HepG2 (cell line): ENCODE data around the gene TNIP1. TPM values are rescaled to one million over a fixed set of nuclear protein-coding genes. Genes with fewer than 3 reads are reported as not detected.
A peak's percentile ranks its signal among the peaks of the same experiment; 100 is the strongest.

Experiments used
- AGO2 ChIP-seq: fragments of 200-400 bp; formaldehyde crosslinking; optimal IDR thresholded peaks from 2 replicates; pipeline ENCODE3; 2017; ENCODE audit warnings: mild to moderate bottlenecking, low read depth, low read length, moderate library complexity
- GATAD2A ChIP-seq: IDR thresholded peaks from 2 replicates; pipeline ENCODE4 v1.6.1; 2016
- IRF2 ChIP-seq: IDR thresholded peaks from 2 replicates; pipeline ENCODE4 v1.6.1; 2018; ENCODE audit warnings: missing genetic modification reagents, missing compliant biosample characterization
- PAWR ChIP-seq: sonication (generic); formaldehyde crosslinking; IDR thresholded peaks from 2 replicates; pipeline ENCODE4 v1.4.0; 2020; ENCODE audit warnings: missing genetic modification reagents, mild to moderate bottlenecking, borderline replicate concordance
- SAFB2 ChIP-seq: sonication (generic); formaldehyde crosslinking; IDR thresholded peaks from 2 replicates; pipeline ENCODE4 v1.5.1; 2020; ENCODE audit warnings: missing genetic modification reagents, low read depth, mild to moderate bottlenecking, borderline replicate concordance
- SAP130 ChIP-seq: IDR thresholded peaks from 2 replicates; pipeline ENCODE4 v1.6.1; 2016; ENCODE audit warnings: low read depth
- SMARCE1 ChIP-seq: fragments of 450-650 bp; IDR thresholded peaks from 2 replicates; pipeline ENCODE4 v1.6.1; 2017; ENCODE audit warnings: borderline replicate concordance
- STAG1 ChIP-seq: sonication (generic); formaldehyde crosslinking; IDR thresholded peaks from 2 replicates; pipeline ENCODE4 v1.4.0; 2020; ENCODE audit warnings: missing genetic modification reagents
- XRCC5 ChIP-seq: fragments of 200-400 bp; formaldehyde crosslinking; optimal IDR thresholded peaks from 2 replicates; pipeline ENCODE3; 2017; ENCODE audit warnings: mild to moderate bottlenecking, low read length
- YY1 ChIP-seq: IDR thresholded peaks from 2 replicates; pipeline ENCODE4 v1.6.1; 2011; ENCODE audit warnings: low read length, low read depth, moderate library complexity, mild to moderate bottlenecking; ENCODE audit not compliant: insufficient read depth, insufficient replicate concordance
- ZGPAT ChIP-seq: IDR thresholded peaks from 2 replicates; pipeline ENCODE4 v1.6.1; 2016; ENCODE audit warnings: mild to moderate bottlenecking
- ZNF207 ChIP-seq: fragments of 450-650 bp; IDR thresholded peaks from 2 replicates; pipeline ENCODE4 v1.6.1; 2016; ENCODE audit warnings: antibody characterized with exemption, borderline replicate concordance
- ZNF550 ChIP-seq: sonication (generic); formaldehyde crosslinking; IDR thresholded peaks from 2 replicates; pipeline ENCODE4 v1.4.0; 2020; ENCODE audit warnings: mild to moderate bottlenecking, missing genetic modification reagents, borderline replicate concordance
- polyA plus RNA-seq, 8 experiments: library from polyadenylated mRNA; depleted of rRNA in 3 of 8; stranded (reverse) in 7 of 8; unstranded in 1 of 8; fragments of >200 nt; fragmentation: Illumina TruSeq in 4 of 8; extraction: Trizol in 4 of 8; gene quantifications; 2 replicates each; pipeline versions ENCODE4 v1.2.1 to v1.2.3, GENCODE V29; 2011 to 2016; ENCODE audit warnings: low read depth in 4 of 8, missing spikeins in 1 of 8, mixed read lengths in 1 of 8; ENCODE audit not compliant: insufficient read depth in 1 of 8
- total RNA-seq, 5 experiments: library from RNA; depleted of rRNA; stranded (reverse); fragments of >200 nt; fragmentation: Illumina TruSeq; extraction: Trizol; gene quantifications; 2 replicates each; pipeline ENCODE4 v1.2.3, GENCODE V29; 2016; ENCODE audit warnings: low read depth in 1 of 5
- TF ChIP-seq, protein P1 (sequence below): sonication (generic); formaldehyde crosslinking; IDR thresholded peaks from 2 replicates; pipeline ENCODE4 v1.4.0; 2020; ENCODE audit warnings: missing genetic modification reagents, mild to moderate bottlenecking, borderline replicate concordance
- TF ChIP-seq, protein P2 (sequence below): sonication (generic); formaldehyde crosslinking; IDR thresholded peaks from 2 replicates; pipeline ENCODE4 v1.4.0; 2020; ENCODE audit warnings: missing genetic modification reagents, borderline replicate concordance

TNIP1 gene
- total and polyA plus RNA-seq, 2 of the 13 experiments (the other 11 are each of a cell fraction or from before 2014, with no cell fraction given), result 26.2 to 45.9 TPM

- TF ChIP-seq ZGPAT (CRISPR knock-in tag) (peak; percentile 29; the same call in 1 of the 2 replicates), SAP130 (CRISPR knock-in tag) (0 out of 2 replicates have a peak, but pooled peaks have one; percentile 20), STAG1 (CRISPR knock-in tag) (peak; percentile 93), SMARCE1 (no peak), AGO2 (no peak), YY1 (peak; percentile 19), PAWR (CRISPR knock-in tag) (no peak), XRCC5 (peak; percentile 60), IRF2 (peak; percentile 37; the same call in 1 of the 2 replicates), ZNF550 (CRISPR knock-in tag) (no peak), SAFB2 (CRISPR knock-in tag) (no peak), GATAD2A (CRISPR knock-in tag) (0 out of 2 replicates have a peak, but pooled peaks have one; percentile 23), ZNF207 (no peak)
- TF ChIP-seq, protein P1, sequence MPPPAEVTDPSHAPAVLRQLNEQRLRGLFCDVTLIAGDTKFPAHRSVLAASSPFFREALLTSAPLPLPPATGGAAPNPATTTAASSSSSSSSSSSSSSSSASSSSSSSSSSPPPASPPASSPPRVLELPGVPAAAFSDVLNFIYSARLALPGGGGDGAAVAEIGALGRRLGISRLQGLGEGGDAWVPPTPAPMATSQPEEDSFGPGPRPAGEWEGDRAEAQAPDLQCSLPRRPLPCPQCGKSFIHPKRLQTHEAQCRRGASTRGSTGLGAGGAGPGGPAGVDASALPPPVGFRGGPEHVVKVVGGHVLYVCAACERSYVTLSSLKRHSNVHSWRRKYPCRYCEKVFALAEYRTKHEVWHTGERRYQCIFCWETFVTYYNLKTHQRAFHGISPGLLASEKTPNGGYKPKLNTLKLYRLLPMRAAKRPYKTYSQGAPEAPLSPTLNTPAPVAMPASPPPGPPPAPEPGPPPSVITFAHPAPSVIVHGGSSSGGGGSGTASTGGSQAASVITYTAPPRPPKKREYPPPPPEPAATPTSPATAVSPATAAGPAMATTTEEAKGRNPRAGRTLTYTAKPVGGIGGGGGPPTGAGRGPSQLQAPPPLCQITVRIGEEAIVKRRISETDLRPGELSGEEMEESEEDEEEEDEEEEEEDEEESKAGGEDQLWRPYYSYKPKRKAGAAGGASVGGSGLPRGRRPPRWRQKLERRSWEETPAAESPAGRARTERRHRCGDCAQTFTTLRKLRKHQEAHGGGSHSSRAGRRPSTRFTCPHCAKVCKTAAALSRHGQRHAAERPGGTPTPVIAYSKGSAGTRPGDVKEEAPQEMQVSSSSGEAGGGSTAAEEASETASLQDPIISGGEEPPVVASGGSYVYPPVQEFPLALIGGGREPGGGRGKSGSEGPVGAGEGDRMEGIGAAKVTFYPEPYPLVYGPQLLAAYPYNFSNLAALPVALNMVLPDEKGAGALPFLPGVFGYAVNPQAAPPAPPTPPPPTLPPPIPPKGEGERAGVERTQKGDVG, result no peak
- TF ChIP-seq, protein P2, sequence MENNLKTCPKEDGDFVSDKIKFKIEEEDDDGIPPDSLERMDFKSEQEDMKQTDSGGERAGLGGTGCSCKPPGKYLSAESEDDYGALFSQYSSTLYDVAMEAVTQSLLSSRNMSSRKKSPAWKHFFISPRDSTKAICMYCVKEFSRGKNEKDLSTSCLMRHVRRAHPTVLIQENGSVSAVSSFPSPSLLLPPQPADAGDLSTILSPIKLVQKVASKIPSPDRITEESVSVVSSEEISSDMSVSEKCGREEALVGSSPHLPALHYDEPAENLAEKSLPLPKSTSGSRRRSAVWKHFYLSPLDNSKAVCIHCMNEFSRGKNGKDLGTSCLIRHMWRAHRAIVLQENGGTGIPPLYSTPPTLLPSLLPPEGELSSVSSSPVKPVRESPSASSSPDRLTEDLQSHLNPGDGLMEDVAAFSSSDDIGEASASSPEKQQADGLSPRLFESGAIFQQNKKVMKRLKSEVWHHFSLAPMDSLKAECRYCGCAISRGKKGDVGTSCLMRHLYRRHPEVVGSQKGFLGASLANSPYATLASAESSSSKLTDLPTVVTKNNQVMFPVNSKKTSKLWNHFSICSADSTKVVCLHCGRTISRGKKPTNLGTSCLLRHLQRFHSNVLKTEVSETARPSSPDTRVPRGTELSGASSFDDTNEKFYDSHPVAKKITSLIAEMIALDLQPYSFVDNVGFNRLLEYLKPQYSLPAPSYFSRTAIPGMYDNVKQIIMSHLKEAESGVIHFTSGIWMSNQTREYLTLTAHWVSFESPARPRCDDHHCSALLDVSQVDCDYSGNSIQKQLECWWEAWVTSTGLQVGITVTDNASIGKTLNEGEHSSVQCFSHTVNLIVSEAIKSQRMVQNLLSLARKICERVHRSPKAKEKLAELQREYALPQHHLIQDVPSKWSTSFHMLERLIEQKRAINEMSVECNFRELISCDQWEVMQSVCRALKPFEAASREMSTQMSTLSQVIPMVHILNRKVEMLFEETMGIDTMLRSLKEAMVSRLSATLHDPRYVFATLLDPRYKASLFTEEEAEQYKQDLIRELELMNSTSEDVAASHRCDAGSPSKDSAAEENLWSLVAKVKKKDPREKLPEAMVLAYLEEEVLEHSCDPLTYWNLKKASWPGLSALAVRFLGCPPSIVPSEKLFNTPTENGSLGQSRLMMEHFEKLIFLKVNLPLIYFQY (CRISPR knock-in tag), result no peak
- TF ChIP-seq, all 625 proteins: peak for 16
Measured at GRCh38 chr5:151115272-151115905, 34.6 kb upstream of the TNIP1 start (continued).
